ACHN (cell line): ENCODE data around the gene IL13RA1.
"Not testable (repeated sequence)": the region's sequence is repeated elsewhere in the genome, so short reads cannot be mapped to it uniquely, and the experiment has no call there.

ENCODE experiments used
- DNase-seq: peaks from one replicate; pipeline ENCODE4 v3.0.0-alpha.2; 2015
- in situ Hi-C: cut with HindIII; loops from 2 replicates; pipeline ENCODE4 v1.10.0; 2017; ENCODE audit warnings: low sequenced_read_pairs, low pct_ligation_motif_present, low pct_unique_long_range_greater_than_20kb

The IL13RA1 gene

GRCh38 chrX:118724775-118725174, 2.6 kb upstream of the IL13RA1 start:
- no peak for DNase-seq
- in situ Hi-C loops = no loop called here

DNA sequence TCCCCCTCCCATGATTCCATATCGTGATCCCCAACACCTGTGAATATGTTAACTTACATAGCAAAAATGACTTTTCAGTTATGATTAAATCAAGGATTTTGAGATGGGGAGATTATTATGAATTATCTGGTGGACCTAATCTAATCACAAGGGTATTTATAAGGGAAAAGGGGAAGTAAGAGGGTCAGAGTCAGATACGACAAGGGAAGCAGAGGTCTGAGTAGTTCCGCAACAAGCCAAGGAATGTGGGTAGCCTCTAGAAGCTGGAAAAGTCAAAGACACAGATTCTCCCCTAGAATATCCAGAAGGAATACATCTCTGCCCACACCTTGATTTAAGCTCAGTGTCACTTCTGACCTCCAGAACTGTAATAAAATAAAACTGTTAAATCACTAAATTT, 1.0 kb upstream of the IL13RA1 start:
- in situ Hi-C loops = no loop called here
- DNase-seq = no peak

GRCh38 chrX:118727686-118728339, 407 bp downstream of the IL13RA1 start:
- in situ Hi-C loops = no loop called here
- DNase-seq = peak; percentile 10

- DNase-seq = no peak
- in situ Hi-C loops = no loop called here
Observed at GRCh38 chrX:118729042-118729652, 1.7 kb downstream of the IL13RA1 start.

- in situ Hi-C loops = no loop called here
- no peak for DNase-seq
Observed at GRCh38 chrX:118730500-118731247, 3.3 kb downstream of the IL13RA1 start.

DNA sequence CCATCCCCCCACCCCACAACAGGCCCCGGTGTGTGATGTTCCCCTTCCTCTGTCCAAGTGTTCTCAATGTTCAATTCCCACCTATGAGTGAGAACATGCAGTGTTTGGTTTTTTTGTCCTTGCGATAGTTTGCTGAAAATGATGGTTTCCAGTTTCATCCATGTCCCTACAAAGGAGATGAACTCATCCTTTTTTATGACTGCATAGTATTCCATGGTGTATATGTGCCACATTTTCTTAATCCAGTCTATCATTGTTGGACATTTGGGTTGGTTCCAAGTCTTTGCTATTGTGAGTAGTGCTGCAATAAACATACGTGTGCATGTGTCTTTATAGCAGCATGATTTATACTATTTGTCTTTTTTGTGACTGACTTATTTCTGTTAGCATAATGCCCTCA, 5.1 kb downstream of the IL13RA1 start:
- DNase-seq, in situ Hi-C loops: not testable (repeated sequence)

DNA sequence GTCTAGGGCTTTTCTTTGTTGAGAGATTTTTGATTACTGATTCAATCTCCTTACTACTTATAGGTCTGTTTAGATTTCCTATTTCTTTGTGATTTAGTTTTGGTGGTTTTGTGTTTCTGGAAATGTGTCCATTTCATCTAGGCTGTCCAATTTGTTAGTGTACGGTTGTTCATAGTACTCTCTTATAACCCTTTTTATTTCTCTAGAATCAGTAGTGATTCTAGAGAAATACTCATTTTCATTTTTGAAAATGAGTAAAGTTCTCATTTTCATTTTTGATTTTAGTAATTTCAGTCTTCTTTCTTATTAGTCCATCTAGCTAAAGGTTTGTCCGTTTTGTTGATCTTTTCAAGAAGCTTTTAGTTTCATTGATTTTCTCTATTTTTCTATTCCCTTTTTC, 7.5 kb downstream of the IL13RA1 start:
- DNase-seq = no peak
- in situ Hi-C loops = no loop called here

DNA sequence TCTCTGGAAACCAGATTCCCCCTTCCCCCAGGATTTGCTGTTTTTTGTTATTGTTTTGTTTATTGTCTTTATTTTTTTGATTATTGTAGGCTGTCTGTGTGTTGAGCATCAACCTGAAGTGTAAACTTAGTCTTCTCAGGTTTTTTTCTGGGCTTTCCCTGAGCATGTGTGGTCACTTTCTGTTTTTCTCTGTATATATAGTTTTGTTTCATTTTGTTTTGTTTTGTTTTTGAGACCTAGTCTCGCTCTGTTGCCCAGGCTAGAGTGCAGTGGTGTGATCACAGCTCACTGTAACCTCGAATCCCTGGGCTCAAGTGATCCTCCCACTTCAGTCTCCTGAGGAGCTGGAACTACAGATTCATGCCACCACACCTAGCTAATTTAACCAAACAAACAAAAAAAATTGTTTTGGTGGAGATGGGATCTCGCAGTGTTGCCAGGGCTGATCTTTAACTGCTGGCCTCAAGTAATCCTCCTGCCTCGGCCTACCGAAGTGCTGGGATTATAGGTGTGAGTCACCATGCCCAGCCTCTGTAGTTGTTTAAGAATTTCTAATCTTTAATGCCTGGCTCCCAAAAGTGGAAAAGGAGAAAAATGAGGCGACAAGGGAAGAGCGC, 9.1 kb downstream of the IL13RA1 start:
- no peak for DNase-seq
- in situ Hi-C loops = no loop called here

- in situ Hi-C loops = no loop called here
Observed at GRCh38 chrX:118739577-118739976, 12.2 kb downstream of the IL13RA1 start.

DNA sequence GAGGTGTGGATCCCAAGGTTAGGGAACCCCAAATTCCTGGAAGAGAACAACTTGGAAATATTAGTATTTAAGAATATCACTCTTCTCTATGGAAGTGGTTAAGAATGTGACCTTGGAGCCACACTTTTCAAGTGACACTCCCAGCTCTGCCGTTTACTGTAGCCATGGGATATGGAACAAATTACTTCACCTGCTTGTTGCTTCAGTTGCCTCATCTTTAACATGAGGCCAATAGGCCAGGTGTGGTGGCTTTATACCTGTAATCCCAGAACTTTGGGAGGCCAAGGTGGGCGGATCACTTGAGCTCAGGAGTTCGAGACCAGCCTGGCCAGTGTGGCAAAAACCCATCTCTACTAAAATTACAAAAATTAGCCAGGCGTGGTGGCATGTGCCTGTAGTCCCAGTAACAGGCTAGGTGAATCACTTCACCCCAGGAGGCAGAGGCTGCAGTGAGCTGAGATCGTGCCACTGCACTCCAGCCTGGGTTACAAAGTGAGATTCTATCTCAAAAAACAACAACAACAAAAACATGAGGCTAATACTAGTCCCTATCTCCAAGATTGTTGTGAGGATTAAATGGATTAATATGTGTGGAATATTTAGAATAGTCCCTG, 13.0 kb downstream of the IL13RA1 start:
- in situ Hi-C loops = no loop called here
- DNase-seq = peak; percentile 22

More at GRCh38 chrX:118739577-118739976, 12.2 kb downstream of the IL13RA1 start:
- DNase-seq = no peak

GRCh38 chrX:118742176-118742575, 14.8 kb downstream of the IL13RA1 start:
- no peak for DNase-seq
- in situ Hi-C loops = no loop called here

GRCh38 chrX:118745570-118745969, 18.2 kb downstream of the IL13RA1 start:
- in situ Hi-C loops = no loop called here
- no peak for DNase-seq

- no peak for DNase-seq
- in situ Hi-C loops = no loop called here
Observed at GRCh38 chrX:118751950-118752783, 24.8 kb downstream of the IL13RA1 start.

GRCh38 chrX:118755633-118756032, 28.2 kb downstream of the IL13RA1 start:
- in situ Hi-C loops = no loop called here
- no peak for DNase-seq

GRCh38 chrX:118756101-118756500, 28.7 kb downstream of the IL13RA1 start:
- no peak for DNase-seq
- in situ Hi-C loops = no loop called here

GRCh38 chrX:118758511-118758910, 31.1 kb downstream of the IL13RA1 start:
- DNase-seq = no peak
- in situ Hi-C loops = no loop called here

DNA sequence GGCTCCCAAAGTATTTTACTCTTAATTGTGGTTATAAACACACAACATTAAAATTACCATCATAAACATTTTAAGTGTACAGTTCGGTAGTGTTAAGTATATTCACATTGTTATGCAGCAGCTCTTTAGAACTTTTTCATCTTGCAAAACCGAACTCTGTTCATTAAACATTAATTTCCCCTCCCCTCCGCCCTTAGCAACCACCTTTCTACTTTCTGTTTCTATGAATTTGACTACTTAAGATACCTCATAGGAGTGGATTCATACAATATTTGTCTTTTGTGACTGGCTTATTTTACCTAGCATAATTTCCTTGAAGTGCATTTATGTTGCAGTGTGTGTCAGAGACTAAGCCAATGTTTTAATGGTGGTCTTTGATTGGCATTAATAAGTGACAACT, 32.6 kb downstream of the IL13RA1 start:
- in situ Hi-C loops = no loop called here
- DNase-seq = no peak
